K562 treated with DMSO at 1 percent for 4 hours (cell line): ENCODE measurements around the gene DNAH14. TPM values are rescaled to one million over a fixed set of nuclear protein-coding genes. Genes with fewer than 3 reads are reported as not detected.

ENCODE experiments used
- total RNA-seq: library from RNA; unstranded; fragments of 300-600 nt; gene quantifications from 2 replicates; pipeline ENCODE4 v1.2.3, GENCODE V29; 2022; ENCODE audit not compliant: insufficient read depth

DNAH14 gene
- 26.8 and 33.3 TPM in 2 replicates for total RNA-seq

DNA sequence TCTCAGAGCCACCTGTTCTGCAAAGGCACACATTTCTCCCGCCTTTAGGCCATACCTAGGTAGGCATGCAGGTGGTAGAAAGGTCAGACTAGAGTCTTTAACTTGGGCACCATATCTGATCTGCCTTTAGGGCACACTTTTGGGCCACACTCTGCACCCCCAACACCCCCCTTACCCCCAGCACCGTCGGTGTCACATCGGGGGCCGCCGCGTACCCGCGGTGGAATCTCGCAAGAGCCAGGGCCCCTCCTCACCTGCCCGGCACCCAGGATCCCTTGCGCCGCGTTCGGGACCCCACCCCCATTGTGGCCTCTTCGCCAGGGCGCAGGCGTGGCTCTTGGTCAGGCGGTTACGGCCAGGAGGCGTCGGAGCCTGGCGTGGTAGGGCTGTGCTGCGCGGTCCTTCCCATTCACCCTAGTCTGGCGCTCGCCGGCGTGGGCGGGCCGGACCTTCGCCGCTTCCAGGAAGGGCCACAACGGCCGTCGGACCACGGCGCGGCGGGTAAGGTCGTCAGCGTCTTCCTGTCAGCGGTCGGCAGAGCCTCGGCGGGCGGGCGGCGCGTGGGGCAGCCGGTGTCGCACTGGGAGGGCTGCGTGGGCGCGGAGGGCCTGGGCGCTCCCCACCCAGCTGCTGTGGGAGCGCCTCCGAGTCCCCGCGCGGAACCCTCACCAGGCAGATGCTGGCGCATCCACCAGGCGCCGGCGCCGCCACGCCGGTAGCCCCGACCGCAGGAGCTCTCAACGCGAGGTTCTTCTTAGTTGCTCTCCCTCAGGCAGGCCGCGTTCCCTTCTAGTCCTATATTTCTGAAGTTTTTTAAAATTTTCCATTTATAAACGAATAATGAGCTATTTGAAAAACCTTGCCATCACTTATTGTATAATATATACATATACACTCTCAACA lies at the start of gene DNAH14:
TSS of gene DNAH14 (plus strand) at position 341 of the 903 bp plus-strand sequence. CDS start 23,028 bp downstream, outside the sequence.

DNA sequence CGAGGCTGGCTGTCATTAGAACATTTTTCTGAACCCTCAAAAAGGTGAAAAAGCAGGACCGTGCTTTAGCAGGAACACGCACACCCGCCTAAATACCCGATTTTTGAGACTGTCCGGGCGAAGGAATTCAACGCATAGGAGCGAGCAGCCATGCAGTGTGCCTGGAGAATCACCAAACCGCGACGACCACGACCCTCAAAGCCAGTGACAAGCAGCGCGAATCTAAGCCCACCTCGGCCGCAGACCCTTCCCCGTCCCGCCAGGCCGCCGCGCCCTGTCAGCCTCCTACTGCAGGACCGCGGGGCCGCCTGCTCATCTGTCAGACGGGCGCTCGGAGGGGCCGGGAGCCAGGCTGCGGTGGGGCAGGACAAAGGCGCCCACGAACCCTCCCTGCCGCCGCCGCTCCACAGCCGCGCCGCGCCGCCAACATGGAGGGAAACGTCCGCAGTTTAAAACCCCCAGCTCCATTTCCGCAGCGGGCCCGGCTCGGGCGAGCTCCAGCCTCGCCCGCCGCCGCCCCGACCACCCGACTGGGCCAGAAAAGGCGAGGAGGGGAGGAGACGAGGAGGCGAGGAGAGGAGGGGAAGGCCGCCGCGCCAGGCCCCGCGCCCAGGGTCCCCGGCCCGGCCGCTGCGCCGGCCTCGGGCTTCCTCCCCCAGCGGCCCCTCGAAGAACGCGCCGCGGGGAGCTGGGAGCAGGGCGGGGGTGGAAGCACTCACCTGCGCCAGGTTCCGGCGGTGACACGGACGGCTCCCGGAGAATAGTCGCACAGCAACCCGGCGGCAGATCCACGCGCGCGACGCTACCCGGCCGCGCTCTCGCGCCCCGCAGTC lies 498.0 kb downstream of the DNAH14 start, which contains the start of gene LBR:
TSS of gene LBR (minus strand) at position 804 of the 833 bp plus-strand sequence. CDS start 3,963 bp downstream, outside the sequence.

